IMR-90 (cell line): Measurements from ENCODE around the gene SAAL1. TPM values are rescaled to one million over a fixed set of nuclear protein-coding genes. Genes with fewer than 3 reads are reported as not detected.

ENCODE experiments used
- ATAC-seq: fragments of 200-7000 bp; cut with Tn5 transposase; 2 replicates; pipeline ENCODE4 v1.9.1; 2020; ENCODE audit warnings: low read depth, mild to moderate bottlenecking, moderate library complexity
- BruUV-seq: library from RNA; stranded (reverse); fragments of 400-500 nt; replicated peaks from 2 replicates; lab custom pipeline; 2021; lab: Mats Ljungman, UMichigan
- CTCF ChIA-PET: fragments of 300-600 bp; formaldehyde crosslinking; extraction: SDS; loops from one replicate; lab custom pipeline; 2021; ENCODE audit warnings: antibody characterized with exemption; lab: Yijun Ruan, JAX
- POLR2A ChIA-PET: fragments of 300-600 bp; sonication (Branson Sonifier 250); formaldehyde crosslinking; loops from one replicate; lab custom pipeline; 2022; ENCODE audit warnings: antibody characterized with exemption; ENCODE audit not compliant: unreplicated experiment; lab: Charles Lee
- DNase-seq: peaks from one replicate; pipeline ENCODE4 v3.0.0; 2013
- H2AFZ ChIP-seq: replicated peaks from 2 replicates; pipeline ENCODE3; 2013; ENCODE audit warnings: low read length, mild to moderate bottlenecking; ENCODE audit not compliant: poor library complexity
- H2AK5ac ChIP-seq: 2 replicates; pipeline ENCODE4 v1.6.1; 2013; ENCODE audit warnings: low read depth, low read length, inconsistent platforms
- H2AK9ac ChIP-seq: replicated peaks from 2 replicates; pipeline ENCODE3; 2013; ENCODE audit warnings: mild to moderate bottlenecking, low read depth, low read length, moderate library complexity; ENCODE audit not compliant: poor library complexity
- H2BK120ac ChIP-seq: 2 replicates; pipeline ENCODE4 v1.6.1; 2013; ENCODE audit warnings: low read depth, low read length, inconsistent platforms
- H2BK15ac ChIP-seq: 3 replicates; pipeline ENCODE4 v1.6.1; 2013; ENCODE audit warnings: low read depth, low read length, inconsistent platforms
- H2BK20ac ChIP-seq: 2 replicates; pipeline ENCODE4 v1.6.1; 2013; ENCODE audit warnings: low read depth, mild to moderate bottlenecking, inconsistent platforms, low read length, moderate library complexity
- H2BK5ac ChIP-seq: 2 replicates; pipeline ENCODE4 v1.6.1; 2013; ENCODE audit warnings: mild to moderate bottlenecking, low read depth, low read length, inconsistent platforms; ENCODE audit not compliant: poor library complexity, severe bottlenecking
- H3K14ac ChIP-seq: replicated peaks from 2 replicates; pipeline ENCODE4 v1.6.1; 2013; ENCODE audit warnings: low read depth, low read length, inconsistent platforms
- H3K18ac ChIP-seq: 2 replicates; pipeline ENCODE4 v1.6.1; 2013; ENCODE audit warnings: low read depth, low read length, control low read depth
- H3K23ac ChIP-seq: 2 replicates; pipeline ENCODE4 v1.6.1; 2013; ENCODE audit warnings: low read depth, low read length, inconsistent platforms
- H3K27ac ChIP-seq: 2 replicates; pipeline ENCODE4 v1.5.1; 2013; ENCODE audit warnings: mild to moderate bottlenecking, control low read depth, low read length; ENCODE audit not compliant: insufficient read depth
- H3K27me3 ChIP-seq: 2 replicates; pipeline ENCODE4 v1.6.1; 2013; ENCODE audit warnings: low read length; ENCODE audit not compliant: control insufficient read depth, insufficient read depth
- H3K36me3 ChIP-seq: 2 replicates; pipeline ENCODE4 v1.6.1; 2013; ENCODE audit warnings: low read length, mixed read lengths; ENCODE audit not compliant: control insufficient read depth, insufficient read depth
- H3K4ac ChIP-seq: 2 replicates; pipeline ENCODE4 v1.6.1; 2013; ENCODE audit warnings: low read depth, low read length, inconsistent platforms
- H3K4me1 ChIP-seq: 2 replicates; pipeline ENCODE4 v1.6.1; 2013; ENCODE audit warnings: low read length, mixed read lengths; ENCODE audit not compliant: control insufficient read depth, insufficient read depth
- H3K4me2 ChIP-seq: 2 replicates; pipeline ENCODE4 v1.6.1; 2013; ENCODE audit warnings: low read depth, mild to moderate bottlenecking, control low read depth, low read length, moderate library complexity
- H3K4me3 ChIP-seq: 2 replicates; pipeline ENCODE4 v1.5.1; 2013; ENCODE audit warnings: low read depth, mild to moderate bottlenecking, control low read depth, low read length, moderate library complexity; ENCODE audit not compliant: insufficient read depth
- H3K56ac ChIP-seq: 2 replicates; pipeline ENCODE4 v1.6.1; 2013; ENCODE audit warnings: low read length, inconsistent platforms; ENCODE audit not compliant: insufficient read depth; ENCODE audit errors: extremely low read depth
- H3K79me1 ChIP-seq, 2 experiments: 2 replicates each; pipeline ENCODE4 v1.6.1; 2013; ENCODE audit warnings: low read length in 2 of 2, inconsistent platforms in 1 of 2, low read depth in 1 of 2
- H3K9ac ChIP-seq: 2 replicates; pipeline ENCODE4 v1.6.1; 2013; ENCODE audit warnings: low read depth, low read length, control low read depth
- H3K9me1 ChIP-seq: 2 replicates; pipeline ENCODE4 v1.6.1; 2013; ENCODE audit warnings: low read length, inconsistent platforms; ENCODE audit not compliant: insufficient read depth
- H3K9me3 ChIP-seq: 2 replicates; pipeline ENCODE4 v1.6.1; 2013; ENCODE audit warnings: low read length; ENCODE audit not compliant: control insufficient read depth, insufficient read depth
- H4K20me1 ChIP-seq: 2 replicates; pipeline ENCODE4 v1.6.1; 2013; ENCODE audit warnings: low read length, inconsistent platforms; ENCODE audit not compliant: insufficient read depth
- H4K5ac ChIP-seq: 2 replicates; pipeline ENCODE4 v1.6.1; 2013; ENCODE audit warnings: mild to moderate bottlenecking, low read depth, low read length, control low read depth
- H4K8ac ChIP-seq, 2 experiments: 2 replicates each; pipeline ENCODE4 v1.6.1; 2013; ENCODE audit warnings: low read depth in 2 of 2, low read length in 2 of 2, control low read depth in 1 of 2, inconsistent platforms in 1 of 2
- H4K91ac ChIP-seq: 2 replicates; pipeline ENCODE4 v1.6.1; 2013; ENCODE audit warnings: low read depth, low read length, inconsistent platforms; ENCODE audit not compliant: insufficient read depth
- BHLHE40 ChIP-seq: fragments of 150-350 bp; IDR thresholded peaks from 2 replicates; pipeline ENCODE4 v1.6.1; 2016; ENCODE audit warnings: mild to moderate bottlenecking, low read depth, low read length
- CTCF ChIP-seq: conservative IDR thresholded peaks from 2 replicates; pipeline ENCODE4 v1.5.1; 2012; ENCODE audit warnings: mild to moderate bottlenecking, low read depth, low read length, improper control_type of control experiment
- FOS ChIP-seq: fragments of 150-350 bp; IDR thresholded peaks from 2 replicates; pipeline ENCODE4 v1.6.1; 2016; ENCODE audit warnings: low read depth, low read length
- NFE2L2 ChIP-seq: fragments of 150-350 bp; IDR thresholded peaks from 2 replicates; pipeline ENCODE4 v1.6.1; 2016; ENCODE audit warnings: low read depth, mild to moderate bottlenecking, low read length
- POLR2A ChIP-seq: IDR thresholded peaks from 2 replicates; pipeline ENCODE4 v1.6.1; 2012; ENCODE audit warnings: mild to moderate bottlenecking, low read depth, low read length
- RCOR1 ChIP-seq: IDR thresholded peaks from 2 replicates; pipeline ENCODE4 v1.6.1; 2012; ENCODE audit warnings: mild to moderate bottlenecking, low read length, improper control_type of control experiment; ENCODE audit not compliant: insufficient replicate concordance
- SMC3 ChIP-seq: fragments of 150-350 bp; IDR thresholded peaks from 2 replicates; pipeline ENCODE4 v1.6.1; 2016; ENCODE audit warnings: low read depth, mild to moderate bottlenecking, antibody characterized with exemption, low read length, moderate library complexity
- USF2 ChIP-seq: fragments of 150-350 bp; IDR thresholded peaks from 2 replicates; pipeline ENCODE4 v1.6.1; 2017; ENCODE audit warnings: mild to moderate bottlenecking, antibody characterized with exemption, low read length, low read depth
- WGBS, 2 experiments: methylation state at CpG; one replicate each; pipeline versions ENCODE4 v1.1.5 to v1.1.7; 2013; ENCODE audit warnings: missing lambda C conversion rate in 2 of 2; ENCODE audit not compliant: insufficient read length in 1 of 2; ENCODE audit errors: extremely low coverage in 2 of 2; 5-methylcytosine and 5-hydroxymethylcytosine counted together
- dilution Hi-C: fragments of 300-500 bp; cut with HindIII; formaldehyde crosslinking; loops from one replicate; pipeline ENCODE4 v1.14.3; 2018; ENCODE audit warnings: low sequenced_read_pairs; ENCODE audit not compliant: unreplicated experiment
- in situ Hi-C: fragments of 300-500 bp; cut with MboI; formaldehyde crosslinking; loops from 3 replicates; pipeline ENCODE4 v1.14.3; 2019; ENCODE audit warnings: low sequenced_read_pairs, inconsistent platforms, mixed read lengths
- intact Hi-C: fragments of 100-400 bp; cut with micrococcal nuclease; formaldehyde crosslinking; loops from 2 replicates; pipeline ENCODE4 v1.10.0; 2022
- polyA plus RNA-seq, 3 experiments: library from polyadenylated mRNA; depleted of rRNA; stranded (reverse); fragments of >200 nt; gene quantifications; 2 replicates each; pipeline ENCODE4 v1.2.3, GENCODE V29; 2012; ENCODE audit warnings: low replicate concordance in 1 of 3
- total RNA-seq: library from RNA; depleted of rRNA; stranded (reverse); fragments of >200 nt; gene quantifications from 2 replicates; pipeline ENCODE4 v1.2.3, GENCODE V29; 2012

SAAL1 gene
- total and polyA plus RNA-seq, 2 of the 4 experiments (the other 2 are of a cell fraction) = 12.5 to 12.8 TPM

- POLR2A ChIA-PET = no interaction called here
- DNase-seq = no peak
Observed at GRCh38 chr11:18056561-18057181, 49.2 kb downstream of the SAAL1 start.

More at GRCh38 chr11:18056561-18057181, 49.2 kb downstream of the SAAL1 start:
- H3K18ac ChIP-seq = no peak overlapping the region
- no peak overlapping the region for H3K23ac ChIP-seq
- no CpG with 5 or more reads among the region's 1 CpG for WGBS, 2 experiments
- H2BK15ac ChIP-seq = no peak overlapping the region
- no peak overlapping the region for H3K4ac ChIP-seq
- in situ Hi-C loops = no loop called here
- no peak overlapping the region for H2AK9ac ChIP-seq
- dilution Hi-C loops = no loop called here
- H4K8ac ChIP-seq = no peak overlapping the region
- H3K4me3 ChIP-seq = no peak overlapping the region
- no peaks in the 10 kb centered on the region for H3K9me3 ChIP-seq
- H3K27ac ChIP-seq = no peak overlapping the region
- H2AK5ac ChIP-seq = no peak overlapping the region
- H3K79me1 ChIP-seq = no peaks in the 10 kb centered on the region
- H2BK5ac ChIP-seq = no peak overlapping the region
- no peak overlapping the region for H3K9ac ChIP-seq
- ATAC-seq = no peak
- H2BK120ac ChIP-seq = no peak overlapping the region
- no TSS peak for BruUV-seq
- intact Hi-C loops = no loop called here
- H3K14ac ChIP-seq = no peak overlapping the region
- H4K20me1 ChIP-seq = no peaks in the 10 kb centered on the region
- H4K5ac ChIP-seq = no peak overlapping the region
- no peaks in the 10 kb centered on the region for H3K9me1 ChIP-seq
- H2BK20ac ChIP-seq = no peak overlapping the region
- peaks cover 3% of the 10 kb centered on the region; the same call in 1 of the 2 replicates for H3K27me3 ChIP-seq
- TF ChIP-seq SMC3 (no peak), NFE2L2 (no peak), FOS (no peak), POLR2A (no peak), RCOR1 (no peak), CTCF (no peak), USF2 (no peak), BHLHE40 (no peak)
- CTCF ChIA-PET = no interaction called here
- no peak overlapping the region for H3K56ac ChIP-seq
- H4K91ac ChIP-seq = no peak overlapping the region
- H3K4me2 ChIP-seq = no peak overlapping the region
- H2AFZ ChIP-seq = no peak overlapping the region
- no peaks in the 10 kb centered on the region for H3K36me3 ChIP-seq
- H3K4me1 ChIP-seq = no peaks in the 10 kb centered on the region
